A673 (cell line): ENCODE results near the gene ZNF462.

Source experiments
- EZH2 ChIP-seq: fragments of 200-600 bp; sonication (generic); IDR thresholded peaks from 2 replicates; pipeline ENCODE4 v1.6.1; 2017; ENCODE audit warnings: borderline replicate concordance, low read depth, mild to moderate bottlenecking, mixed read lengths, antibody characterized with exemption, low read length; ENCODE audit not compliant: poor library complexity, severe bottlenecking
- TF ChIP-seq, protein P1 (sequence below): fragments of 300-800, 200-600 bp; sonication (generic); conservative IDR thresholded peaks from 2 replicates; pipeline ENCODE4 v1.5.1; 2017; ENCODE audit warnings: low read depth, mild to moderate bottlenecking, antibody characterized with exemption, low read length, moderate library complexity, mixed read lengths

DNA sequence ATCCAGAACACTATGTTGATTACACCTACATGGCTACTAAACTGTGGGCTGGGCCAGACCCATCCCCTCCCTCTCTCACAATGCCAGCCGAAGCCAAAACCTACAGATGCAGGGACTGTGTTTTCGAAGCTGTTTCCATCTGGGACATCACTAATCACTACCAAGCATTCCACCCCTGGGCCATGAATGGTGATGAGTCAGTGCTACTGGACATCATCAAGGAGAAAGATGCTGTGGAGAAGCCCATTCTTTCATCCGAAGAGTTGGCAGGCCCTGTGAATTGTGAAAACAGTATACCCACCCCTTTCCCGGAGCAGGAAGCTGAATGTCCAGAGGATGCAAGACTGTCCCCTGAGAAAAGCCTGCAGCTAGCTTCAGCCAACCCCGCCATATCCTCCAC lies 65.0 kb downstream of the ZNF462 start:
- TF ChIP-seq, protein P1, sequence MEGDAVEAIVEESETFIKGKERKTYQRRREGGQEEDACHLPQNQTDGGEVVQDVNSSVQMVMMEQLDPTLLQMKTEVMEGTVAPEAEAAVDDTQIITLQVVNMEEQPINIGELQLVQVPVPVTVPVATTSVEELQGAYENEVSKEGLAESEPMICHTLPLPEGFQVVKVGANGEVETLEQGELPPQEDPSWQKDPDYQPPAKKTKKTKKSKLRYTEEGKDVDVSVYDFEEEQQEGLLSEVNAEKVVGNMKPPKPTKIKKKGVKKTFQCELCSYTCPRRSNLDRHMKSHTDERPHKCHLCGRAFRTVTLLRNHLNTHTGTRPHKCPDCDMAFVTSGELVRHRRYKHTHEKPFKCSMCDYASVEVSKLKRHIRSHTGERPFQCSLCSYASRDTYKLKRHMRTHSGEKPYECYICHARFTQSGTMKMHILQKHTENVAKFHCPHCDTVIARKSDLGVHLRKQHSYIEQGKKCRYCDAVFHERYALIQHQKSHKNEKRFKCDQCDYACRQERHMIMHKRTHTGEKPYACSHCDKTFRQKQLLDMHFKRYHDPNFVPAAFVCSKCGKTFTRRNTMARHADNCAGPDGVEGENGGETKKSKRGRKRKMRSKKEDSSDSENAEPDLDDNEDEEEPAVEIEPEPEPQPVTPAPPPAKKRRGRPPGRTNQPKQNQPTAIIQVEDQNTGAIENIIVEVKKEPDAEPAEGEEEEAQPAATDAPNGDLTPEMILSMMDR = no peak
- no peak for TF ChIP-seq EZH2
